Measurements from ENCODE around the gene LCE3D.
"Not testable (repeated sequence)": the region's sequence is repeated elsewhere in the genome, so short reads cannot be mapped to it uniquely, and the experiment has no call there.

LCE3D gene, protein sequence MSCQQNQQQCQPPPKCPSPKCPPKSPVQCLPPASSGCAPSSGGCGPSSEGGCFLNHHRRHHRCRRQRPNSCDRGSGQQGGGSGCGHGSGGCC

DNA sequence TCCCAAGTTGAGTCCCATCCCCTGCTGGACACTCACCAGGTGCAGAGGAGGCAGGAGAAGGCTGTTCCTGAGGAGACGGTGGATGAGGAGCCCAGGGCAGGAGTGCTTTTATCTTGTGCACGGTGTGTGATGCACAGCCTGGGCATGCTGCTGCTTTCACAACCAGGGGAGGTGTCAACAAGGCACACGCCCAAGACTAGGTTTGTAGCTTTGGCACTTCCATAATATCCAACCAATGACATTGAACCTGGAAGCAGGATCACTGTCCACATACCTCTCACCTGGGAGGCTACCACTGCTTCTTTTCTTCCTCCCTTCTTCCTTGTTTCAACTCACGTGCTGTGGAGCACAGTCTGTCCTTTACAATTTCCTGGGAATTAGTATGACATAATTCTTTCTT is at the start of gene LCE3D:
LCE3D (minus strand) TSS at position 84 of the 400 bp plus-strand sequence. CDS start 580 bp downstream, outside the sequence.
- no peak for DNase-seq (ENCODE audit: extremely low read depth in 1 of 2, low read depth in 1 of 2)

DNA sequence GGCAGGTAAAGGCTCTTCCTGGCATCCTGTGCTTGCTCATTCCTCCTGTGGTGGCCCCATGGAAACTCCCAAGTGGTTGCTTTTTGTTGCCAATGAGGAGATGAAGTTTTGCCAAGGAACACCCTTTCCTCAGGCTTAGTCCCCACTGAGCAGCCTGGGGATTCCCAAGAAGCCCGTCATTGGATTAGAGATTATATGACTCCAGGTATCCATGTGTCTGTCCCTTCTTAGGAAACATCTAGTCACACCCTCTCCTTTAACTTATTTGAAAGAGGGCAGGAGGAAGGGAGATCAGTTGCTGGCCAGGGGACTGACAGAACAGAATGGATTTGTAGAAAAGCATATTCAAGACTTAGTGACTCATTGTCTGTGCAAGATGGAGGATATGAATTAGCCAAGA is 46.4 kb upstream of the LCE3D start:
- no peak for DNase-seq (ENCODE audit: extremely low read depth in 1 of 2, low read depth in 1 of 2)

DNA sequence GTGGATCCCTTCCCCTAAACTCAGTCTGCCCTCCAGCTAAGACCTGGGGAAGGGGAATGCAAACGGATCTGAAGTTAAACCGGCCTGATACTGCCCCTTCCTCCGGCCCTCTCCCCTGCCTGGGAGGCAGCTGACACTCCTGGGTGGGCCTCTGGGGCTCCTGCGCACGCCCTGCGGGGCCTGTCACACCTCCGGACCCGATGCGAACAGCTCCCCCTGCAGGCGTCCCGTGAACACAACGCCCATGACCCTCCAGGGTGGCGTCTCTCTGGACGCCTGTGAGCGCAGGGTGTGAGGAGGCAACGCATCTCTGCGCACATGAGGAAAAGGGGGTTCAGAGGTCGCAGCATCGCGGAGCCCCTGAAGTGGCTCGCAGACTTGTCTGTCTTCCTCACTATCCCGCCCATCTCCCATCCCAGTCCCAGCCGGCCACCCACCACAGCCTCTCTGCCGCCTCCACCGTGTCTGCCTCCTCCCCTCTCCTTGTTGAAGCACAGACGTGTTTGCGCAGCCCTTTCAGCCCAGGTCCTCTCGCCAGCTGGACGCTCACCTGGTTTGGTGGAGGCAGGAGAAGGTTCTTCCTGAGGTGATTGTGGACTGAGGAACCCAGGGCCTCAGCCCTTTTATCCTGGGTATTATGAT is 43.0 kb upstream of the LCE3D start:
- no peak for DNase-seq (ENCODE audit: extremely low read depth in 1 of 2, low read depth in 1 of 2)

DNA sequence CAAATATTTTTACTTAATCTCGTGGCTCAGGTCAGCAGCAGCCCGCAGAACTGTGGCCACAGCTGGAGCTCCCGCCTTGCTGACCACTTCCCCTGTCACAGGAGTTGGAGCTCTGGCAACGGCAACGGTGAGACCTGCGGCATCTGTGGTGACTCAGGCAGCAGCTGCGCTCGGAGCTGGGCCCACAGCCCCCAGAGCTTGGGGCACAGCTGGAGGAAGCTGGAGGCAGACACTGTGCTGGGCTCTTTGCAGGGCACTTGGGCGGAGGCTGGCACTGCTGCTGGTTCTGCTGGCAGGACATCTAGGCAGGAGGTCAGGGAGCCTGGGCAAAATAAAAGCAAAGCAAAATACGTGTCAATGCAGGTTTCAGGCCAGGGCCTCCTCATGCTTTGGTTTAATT is 42.5 kb upstream of the LCE3D start, which contains the start of gene LCE3A:
LCE3A (minus strand) TSS at position 301 of the 400 bp plus-strand sequence; CDS start at position 301, 0 bp downstream.
- no peak for DNase-seq (ENCODE audit: extremely low read depth in 1 of 2, low read depth in 1 of 2)

DNA sequence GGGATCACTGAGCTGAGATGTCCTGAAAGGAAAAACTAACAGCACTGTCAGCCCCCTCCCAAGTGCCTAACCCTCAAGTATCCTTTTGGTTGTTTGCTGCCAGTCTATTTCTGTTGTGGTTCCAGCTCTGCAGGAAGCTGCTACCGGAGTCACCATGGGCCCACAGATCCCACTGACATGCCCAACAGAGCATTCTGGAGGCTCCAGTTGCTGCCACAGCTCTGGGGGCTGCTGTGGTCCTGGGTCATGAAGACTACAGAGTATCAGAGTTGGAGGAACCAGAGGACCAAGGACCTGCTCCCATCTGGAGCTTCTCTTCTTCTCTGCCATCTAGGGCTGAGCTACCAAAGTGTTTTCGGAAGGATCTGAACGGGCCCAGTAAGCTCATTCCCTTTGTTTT is 41.7 kb upstream of the LCE3D start:
- no peak for DNase-seq (ENCODE audit: extremely low read depth in 1 of 2, low read depth in 1 of 2)

DNA sequence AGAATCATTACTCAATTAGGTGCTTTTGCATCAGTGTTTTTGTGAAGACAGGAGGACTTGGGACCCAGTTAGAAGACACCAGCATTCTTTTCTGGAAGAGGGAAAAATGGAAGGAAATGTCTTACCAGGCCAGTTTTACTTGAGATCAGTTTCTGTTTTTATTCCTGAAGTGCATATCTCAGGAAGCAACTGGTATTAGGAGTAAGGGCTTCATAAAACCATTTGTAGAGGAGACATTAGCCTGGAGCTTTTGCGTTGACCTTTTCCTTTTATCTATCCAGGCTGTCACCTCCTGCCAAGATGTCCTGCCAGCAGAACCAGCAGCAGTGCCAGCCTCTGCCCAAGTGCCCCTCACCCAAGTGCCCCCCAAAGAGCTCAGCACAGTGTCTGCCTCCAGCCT is 33.2 kb upstream of the LCE3D start, which contains the start of gene LCE3B:
LCE3B (plus strand) TSS at position 301 of the 400 bp plus-strand sequence; CDS start at position 301, 0 bp downstream.
- DNase-seq (ENCODE audit: extremely low read depth in 1 of 2, low read depth in 1 of 2), result no peak

DNA sequence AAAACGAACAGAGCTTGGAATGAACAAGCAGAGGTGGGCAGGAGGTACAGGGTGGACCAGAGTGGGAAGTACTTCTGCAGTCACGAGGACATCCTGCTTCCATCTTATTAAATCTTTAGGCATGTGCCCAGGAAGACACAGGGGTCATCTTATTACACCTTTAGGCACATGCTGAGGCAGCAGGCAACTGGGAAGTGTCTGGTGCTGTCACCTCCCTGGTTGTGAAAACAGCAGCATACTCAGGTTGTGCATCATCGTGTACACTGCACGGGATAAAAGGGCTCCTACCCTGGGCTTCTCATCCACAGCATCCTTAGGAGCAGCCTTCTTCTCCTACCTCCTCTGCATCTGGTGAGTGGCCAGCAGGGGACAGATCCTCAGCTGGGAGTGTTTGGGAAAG is 19.6 kb upstream of the LCE3D start, which contains the start of gene LCE3C:
LCE3C (plus strand) TSS at position 301 of the 400 bp plus-strand sequence. CDS start 498 bp downstream, outside the sequence.
- no peak for DNase-seq (ENCODE audit: extremely low read depth in 1 of 2, low read depth in 1 of 2)

DNA sequence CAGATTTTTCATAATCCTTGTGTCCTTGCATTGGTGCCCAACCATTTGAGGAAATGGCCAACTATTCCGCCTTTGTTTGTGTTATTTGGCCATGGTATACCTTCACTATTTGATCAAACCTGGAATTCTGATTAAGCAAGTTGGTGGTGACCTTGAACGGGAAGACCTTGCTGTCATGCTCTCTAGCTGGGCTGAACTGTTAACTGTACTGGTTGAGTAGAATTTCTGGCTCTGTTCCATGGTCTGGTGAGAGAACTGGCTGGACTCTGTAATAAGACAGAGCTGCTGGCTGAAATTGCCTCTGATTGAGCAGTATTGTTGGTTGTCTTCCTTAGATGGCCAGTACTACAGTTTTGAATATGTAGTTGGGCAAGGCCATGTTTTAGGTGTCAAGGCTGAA is 16.7 kb upstream of the LCE3D start:
- DNase-seq (ENCODE audit: extremely low read depth in 1 of 2, low read depth in 1 of 2), result no peak

DNA sequence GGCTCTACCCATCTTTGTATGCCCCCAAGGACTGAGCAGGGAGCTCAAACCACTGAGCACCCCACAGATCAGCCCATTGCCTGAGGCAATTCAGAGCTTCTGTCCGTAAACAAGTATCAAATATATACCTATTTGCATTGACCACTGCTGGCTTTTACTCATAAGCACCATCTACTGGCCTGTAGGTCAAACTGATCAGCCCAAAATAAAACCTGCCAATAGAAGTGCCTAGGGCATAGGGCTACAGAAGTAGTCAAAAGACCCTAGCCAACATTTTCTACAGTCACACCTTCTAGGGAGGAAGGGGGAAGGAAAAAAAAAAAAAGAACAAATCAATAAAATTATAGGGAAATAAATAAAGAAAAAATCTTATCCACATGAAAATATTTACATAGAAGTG is 5.3 kb upstream of the LCE3D start:
- DNase-seq (ENCODE audit: extremely low read depth in 1 of 2, low read depth in 1 of 2), result no peak

DNA sequence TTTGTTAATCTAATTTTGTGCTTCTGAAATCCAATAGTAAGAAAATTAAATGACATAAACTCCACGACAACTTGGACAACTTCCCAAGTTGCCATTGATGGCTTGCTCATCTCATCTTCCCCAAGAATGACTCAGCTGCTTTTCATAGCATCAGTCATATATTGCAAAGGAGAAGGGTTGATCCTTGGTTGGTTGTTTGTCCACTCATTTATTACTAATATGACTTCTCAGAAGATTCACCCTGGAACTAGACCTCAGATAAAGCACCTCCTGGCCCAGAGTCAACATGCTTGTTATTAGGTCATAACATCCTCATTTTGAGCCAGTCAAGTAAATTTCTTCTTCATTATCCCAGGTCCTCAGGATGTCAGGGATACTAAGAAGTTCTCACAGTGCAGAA is 2.3 kb upstream of the LCE3D start:
- no peak for DNase-seq (ENCODE audit: extremely low read depth in 1 of 2, low read depth in 1 of 2)

DNA sequence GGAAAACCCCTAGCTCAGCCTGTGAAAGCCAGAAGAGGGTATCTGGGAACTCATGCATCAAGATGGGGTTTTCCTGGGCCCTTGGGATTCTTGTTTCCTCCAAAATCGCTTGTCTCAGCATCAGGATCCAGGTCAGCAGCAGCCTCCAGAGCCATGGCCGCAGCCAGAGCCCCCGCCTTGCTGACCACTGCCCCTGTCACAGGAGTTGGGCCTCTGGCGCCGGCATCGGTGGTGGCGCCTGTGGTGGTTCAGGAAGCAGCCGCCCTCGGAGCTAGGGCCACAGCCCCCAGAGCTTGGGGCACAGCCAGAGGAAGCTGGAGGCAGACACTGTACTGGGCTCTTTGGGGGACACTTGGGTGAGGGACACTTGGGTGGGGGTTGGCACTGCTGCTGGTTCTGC is 790 bp downstream of the LCE3D start:
- DNase-seq (ENCODE audit: extremely low read depth in 1 of 2, low read depth in 1 of 2), result not testable (repeated sequence)

DNA sequence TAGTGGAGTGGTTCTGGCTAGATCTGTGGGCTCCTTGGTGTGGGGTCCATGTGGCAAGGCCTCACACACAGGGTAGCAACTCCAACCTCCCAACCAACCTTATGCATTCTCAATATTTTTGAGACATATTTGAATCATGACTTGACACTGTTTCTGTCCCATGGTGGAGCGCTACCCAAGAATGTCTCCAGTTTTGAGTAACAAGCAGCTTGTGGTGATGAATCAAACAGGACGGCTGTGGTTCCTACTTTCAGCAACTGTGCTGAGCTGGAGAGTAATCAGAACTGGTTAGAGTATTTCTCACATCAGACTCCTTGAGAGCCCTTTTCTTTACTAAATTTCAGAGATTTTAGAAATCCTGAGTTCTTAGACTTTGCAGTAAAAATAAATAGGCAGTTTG is 3.1 kb downstream of the LCE3D start:
- DNase-seq (ENCODE audit: extremely low read depth in 1 of 2, low read depth in 1 of 2), result no peak

DNA sequence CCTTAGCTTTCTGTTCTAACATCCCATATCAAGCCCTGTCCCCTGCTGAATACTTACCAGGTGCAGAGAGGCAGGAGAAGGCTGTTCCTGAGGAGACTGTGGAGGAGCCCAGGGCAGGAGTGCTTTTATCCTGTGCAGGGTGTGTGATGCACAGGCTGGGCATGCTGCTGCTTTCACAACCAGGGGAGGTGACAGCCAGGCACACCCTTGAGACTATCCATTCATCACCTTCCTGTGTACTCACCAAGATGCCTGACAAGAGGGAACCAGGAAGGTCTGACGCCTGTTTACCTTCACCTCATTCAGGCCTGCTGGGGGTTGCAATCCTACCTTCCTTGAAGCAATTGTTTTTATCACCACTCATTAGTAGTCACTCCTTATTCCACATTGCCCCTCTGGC is 13.6 kb downstream of the LCE3D start, which contains the start of gene LCE3E:
LCE3E (minus strand) TSS at position 100 of the 400 bp plus-strand sequence. CDS start 572 bp downstream, outside the sequence.
- DNase-seq (ENCODE audit: extremely low read depth in 1 of 2, low read depth in 1 of 2), result no peak

DNA sequence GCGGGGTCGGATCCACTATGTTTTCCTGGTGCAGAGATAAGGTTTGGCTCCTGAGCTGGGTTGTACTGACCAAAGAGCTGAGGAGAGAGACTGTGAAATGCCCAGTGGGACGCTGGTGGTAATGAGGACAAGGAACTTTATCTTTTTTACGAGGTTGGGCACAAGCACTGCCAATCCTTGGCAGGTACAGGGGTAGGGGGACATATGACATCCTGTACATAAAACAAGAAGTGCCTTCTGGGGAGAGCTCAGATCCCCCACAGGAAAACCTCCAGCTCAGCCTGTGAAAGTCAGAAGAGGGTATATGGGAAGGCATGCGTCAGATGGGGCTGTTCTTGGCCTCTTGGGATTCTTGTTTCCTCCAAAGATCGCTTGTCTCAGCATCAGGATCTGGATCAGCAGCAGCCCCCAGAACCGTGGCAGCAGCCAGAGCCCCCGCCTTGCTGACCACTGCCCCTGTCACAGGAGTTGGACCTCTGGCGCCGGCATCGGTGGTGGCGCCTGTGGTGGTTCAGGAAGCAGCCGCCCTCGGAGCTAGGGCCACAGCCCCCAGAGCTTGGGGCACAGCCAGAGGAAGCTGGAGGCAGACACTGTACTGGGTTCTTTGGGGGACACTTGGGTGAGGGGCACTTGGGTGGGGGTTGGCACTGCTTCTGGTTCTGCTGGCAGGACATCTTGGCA is 14.6 kb downstream of the LCE3D start:
- no peak for DNase-seq (ENCODE audit: extremely low read depth in 1 of 2, low read depth in 1 of 2)

DNA sequence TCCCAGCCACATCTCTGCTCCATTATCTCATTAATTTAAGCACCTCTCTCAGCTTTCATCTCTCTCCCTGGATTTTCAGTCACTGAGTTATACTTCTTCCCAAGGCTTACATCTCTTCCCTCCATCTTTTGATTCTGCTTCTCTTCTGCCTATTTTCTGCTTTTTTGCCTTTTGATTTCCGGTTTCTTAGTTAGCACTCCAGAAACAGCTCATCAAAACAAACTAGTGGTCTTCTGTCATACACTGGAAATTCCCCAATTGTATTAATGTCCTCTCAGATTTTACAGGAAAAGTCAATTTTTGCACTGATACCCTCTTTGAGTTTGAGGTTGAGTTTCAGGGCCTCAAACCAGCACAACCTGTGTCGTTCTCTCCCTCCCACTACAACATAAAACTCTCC is 15.2 kb downstream of the LCE3D start:
- no peak for DNase-seq (ENCODE audit: extremely low read depth in 1 of 2, low read depth in 1 of 2)

DNA sequence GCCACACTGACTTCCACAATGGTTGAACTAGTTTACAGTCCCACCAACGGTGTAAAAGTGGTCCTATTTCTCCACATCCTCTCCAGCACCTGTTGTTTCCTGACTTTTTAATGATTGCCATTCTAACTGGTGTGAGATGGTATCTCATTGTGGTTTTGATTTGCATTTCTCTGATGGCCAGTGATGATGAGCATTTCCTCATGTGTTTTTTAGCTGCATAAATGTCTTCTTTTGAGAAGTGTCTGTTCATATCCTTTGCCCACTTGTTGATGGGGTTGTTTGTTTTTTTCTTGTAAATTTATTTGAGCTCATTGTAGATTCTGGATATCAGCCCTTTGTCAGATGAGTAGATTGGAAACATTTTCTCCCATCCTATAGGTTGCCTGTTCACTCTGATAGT is 32.0 kb downstream of the LCE3D start:
- DNase-seq (ENCODE audit: extremely low read depth in 1 of 2, low read depth in 1 of 2), result not testable (repeated sequence)

DNA sequence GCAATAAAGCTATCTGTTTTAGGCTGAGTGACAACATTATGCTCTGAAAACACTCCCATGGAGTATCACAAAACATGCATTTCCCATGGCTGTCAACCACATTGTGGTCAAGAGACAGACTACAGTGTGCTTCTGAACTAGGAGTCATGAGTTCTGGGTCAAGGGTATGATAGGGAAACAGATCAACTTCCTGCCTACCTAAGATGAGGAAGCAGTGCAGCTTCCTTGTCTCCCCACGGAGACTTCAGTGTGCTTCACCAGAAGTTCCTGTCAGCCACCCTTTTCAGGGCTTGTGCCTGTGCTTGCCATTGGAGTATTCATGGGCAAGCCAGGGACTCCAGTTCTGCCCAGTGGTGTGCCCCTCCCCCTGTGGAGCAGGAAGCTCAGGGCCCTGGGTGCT is 33.6 kb downstream of the LCE3D start:
- no peak for DNase-seq (ENCODE audit: extremely low read depth in 1 of 2, low read depth in 1 of 2)

DNA sequence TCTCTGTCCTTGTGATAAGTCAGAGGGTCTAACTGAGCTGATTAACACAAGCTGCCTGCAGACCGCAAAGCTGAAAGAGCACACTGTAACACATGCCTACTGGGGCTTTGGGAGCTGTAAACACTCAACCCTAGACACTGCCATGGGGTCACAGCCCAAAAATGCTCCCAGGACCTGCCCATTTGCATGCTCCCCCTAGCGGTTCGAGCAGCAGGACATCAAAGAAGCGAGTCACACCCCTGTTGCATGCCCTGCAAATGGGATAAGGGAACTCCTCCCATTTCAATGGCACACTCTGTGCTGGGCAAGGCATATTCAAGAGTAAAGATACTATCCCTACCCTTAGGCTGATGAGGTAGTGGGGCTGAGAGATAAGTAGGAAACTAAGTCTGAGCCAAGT is 36.5 kb downstream of the LCE3D start:
- DNase-seq (ENCODE audit: extremely low read depth in 1 of 2, low read depth in 1 of 2), result no peak

DNA sequence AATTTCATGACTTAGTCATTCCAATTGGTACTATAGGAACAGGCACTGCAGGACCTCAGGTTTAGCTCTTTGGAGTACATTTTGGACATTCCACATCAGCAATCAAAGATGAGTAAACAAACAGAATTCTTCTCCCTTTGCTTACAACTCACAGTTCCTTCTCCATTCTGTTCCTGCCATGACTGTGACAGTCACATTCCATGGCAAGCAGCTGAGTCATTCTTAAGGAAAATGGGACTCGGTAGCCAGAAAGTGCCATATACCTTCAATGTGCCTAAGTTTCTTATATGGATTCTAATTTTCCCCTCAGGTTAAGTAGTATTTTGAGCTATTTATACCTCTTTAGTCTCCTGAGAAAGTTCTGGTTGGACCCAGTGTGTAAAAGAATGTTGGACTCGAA is 40.4 kb downstream of the LCE3D start:
- DNase-seq (ENCODE audit: extremely low read depth in 1 of 2, low read depth in 1 of 2), result no peak

DNA sequence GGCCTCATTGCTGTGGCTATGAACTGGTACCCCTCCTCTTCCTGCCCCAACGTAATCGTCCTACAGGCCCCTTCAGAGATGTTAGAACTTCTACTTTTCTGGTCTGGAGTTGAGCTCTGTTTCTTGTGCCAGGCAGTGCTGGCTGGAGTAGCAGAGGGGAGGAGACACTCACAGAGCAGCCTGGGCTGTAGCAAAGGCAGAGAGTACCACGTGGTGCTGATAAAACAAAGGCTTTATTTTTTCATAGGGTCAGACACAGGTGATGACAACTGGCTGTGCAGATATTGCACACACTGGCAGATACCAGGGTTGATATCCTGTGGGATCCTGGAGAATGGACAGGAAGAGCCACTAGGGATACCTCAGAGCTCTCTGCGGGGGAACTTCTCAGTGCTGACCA is 42.8 kb downstream of the LCE3D start:
- DNase-seq (ENCODE audit: extremely low read depth in 1 of 2, low read depth in 1 of 2), result no peak

DNA sequence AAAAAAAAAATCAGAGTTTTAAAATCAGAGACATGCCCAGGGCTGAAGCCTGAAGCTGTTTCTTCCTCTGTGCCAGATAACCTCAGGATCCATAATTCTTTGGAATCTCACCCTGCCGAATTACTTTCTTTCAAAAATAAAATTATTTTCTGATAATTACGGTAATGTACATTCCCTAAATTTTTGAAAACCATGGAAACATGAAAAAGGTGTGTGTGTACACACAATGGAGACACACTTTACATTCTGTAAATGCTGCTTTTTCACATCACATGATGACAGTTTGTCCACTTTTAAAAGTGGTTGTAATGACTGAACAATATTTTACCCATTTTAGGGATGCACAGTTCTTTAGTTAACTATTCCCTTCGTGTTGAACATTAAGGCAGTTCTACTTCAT is 44.5 kb downstream of the LCE3D start:
- no peak for DNase-seq (ENCODE audit: extremely low read depth in 1 of 2, low read depth in 1 of 2)

DNA sequence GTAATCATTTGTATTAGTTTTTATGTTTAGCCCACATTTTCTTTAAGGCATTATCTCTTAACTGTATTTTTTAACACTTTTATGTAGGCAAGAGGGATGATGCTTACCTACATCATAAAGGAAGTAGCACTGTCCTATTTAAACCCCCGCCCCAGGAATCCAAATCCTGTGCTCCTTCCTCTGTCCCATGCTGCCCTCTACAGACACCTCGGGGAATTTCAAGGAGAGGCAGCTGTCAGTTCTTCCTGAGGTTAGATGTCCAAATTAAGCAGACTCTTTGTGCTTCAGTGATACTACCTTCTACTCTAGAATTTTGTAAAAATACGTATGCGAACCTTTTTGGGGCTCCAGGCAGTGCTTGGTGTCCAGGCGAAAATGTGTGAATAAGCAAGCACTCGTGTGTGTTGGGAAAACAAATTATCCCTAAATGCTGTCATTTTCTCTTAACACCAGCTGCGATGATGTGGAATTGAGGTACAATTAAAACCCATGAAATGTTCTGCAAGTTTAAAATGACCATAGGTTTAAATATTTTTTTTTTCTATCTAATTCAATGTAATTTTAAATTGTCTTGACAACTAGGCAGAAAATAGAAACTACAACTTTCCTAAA is 46.9 kb downstream of the LCE3D start:
- DNase-seq (ENCODE audit: extremely low read depth in 1 of 2, low read depth in 1 of 2), result no peak

Data from activated CD8-positive, alpha-beta memory T cell treated with anti-CD3 and anti-CD28 coated beads for 1 hour (primary cell).